ENCODE data around the gene KLK13.
A peak's percentile ranks its signal among the peaks of the same experiment; 100 is the strongest.

KLK13 gene

GRCh38 chr19:51018745-51019543, 45.9 kb downstream of the KLK13 start:
- no peak for DNase-seq

DNA sequence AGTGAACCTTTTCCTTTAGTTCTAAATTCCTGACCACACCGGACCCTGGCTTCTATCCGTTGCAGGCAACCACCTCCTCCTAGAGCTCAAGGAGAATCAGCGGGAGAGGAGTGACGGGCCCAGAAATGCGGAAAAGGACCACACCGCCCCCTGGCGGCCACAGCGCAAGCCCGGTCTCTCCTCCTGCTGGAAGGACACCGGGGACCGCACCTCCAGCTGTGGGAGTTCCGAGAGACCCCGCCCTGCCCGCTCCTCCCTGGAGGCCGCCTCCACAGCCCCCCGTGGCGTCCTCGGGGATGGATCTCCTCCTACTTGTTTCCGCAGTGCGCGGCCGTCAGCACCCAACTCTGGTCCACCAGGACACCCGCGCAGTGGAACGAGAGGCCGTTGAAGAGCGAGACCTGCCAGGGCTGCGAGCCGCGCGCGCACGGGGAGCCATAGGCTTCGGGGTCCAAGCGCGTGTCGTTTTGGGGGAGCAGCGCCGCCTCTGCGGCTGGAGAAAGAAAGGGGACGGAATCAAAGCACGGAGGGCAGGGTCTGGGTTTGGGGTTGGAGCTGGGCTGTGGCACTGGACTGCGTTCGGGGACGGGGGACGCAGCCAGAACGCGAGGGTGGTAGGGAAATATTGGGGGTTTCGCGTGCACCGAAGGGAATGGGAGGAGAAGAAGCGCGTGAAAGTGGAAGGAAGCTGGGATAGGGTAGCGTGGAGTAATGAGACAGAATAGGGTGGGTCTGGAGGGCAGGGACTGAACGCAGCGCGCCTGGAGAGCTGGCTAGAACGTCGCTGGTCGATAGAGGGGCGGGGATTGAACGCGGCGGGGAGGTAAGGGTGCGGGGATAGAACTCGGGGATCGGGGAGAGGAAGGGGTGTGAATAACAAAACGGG, 47.9 kb downstream of the KLK13 start:
- DNase-seq, result peak; percentile 42 to 67

DNA sequence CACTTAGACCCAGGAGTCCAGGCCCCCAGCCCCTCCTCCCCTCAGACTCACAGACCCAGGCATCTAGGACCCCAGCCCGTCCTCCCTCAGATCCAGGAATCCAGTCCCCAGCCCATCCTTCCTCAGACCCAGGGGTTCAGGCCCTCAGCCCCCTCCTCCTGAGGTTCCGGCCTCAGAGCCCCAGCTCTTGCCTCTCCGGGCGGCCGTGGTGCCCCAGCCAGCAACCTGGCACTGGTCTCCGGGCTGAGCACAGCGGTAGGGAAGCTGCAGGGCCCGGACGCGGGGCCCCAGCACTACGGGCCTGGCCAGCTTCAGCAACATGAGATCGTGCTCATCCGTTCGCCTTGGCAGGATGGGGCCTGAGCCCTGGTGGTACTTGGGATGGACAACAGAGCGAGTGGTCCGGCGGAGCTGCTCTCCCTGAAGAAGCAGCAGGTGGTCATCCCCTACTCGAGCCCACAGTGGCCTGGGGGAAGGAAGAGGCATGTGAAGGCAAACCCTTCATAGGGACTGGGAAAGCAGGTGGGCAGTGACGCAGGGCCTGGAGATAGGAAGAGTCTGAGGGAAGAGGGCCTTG, 49.1 kb downstream of the KLK13 start:
- no peak for DNase-seq

DNA sequence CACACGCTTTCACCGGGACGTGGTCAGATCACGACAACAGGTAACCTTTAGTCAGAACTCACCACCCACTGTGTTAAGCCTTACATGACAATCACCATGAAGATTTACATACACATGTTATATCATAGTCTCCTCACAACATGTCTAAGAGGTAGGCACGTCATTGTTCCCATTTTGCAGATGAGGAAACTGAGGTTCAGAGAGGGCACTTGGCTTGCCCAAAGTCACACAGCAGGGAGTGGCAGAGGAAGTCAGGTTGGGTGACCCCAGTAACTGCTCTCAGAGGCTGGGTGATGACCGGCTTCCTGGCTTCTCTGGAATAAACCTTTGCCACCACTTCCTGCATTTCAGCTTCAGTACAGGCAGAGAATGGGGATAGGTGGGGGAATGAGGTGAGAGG, 50.6 kb downstream of the KLK13 start:
- no peak for DNase-seq

DNA sequence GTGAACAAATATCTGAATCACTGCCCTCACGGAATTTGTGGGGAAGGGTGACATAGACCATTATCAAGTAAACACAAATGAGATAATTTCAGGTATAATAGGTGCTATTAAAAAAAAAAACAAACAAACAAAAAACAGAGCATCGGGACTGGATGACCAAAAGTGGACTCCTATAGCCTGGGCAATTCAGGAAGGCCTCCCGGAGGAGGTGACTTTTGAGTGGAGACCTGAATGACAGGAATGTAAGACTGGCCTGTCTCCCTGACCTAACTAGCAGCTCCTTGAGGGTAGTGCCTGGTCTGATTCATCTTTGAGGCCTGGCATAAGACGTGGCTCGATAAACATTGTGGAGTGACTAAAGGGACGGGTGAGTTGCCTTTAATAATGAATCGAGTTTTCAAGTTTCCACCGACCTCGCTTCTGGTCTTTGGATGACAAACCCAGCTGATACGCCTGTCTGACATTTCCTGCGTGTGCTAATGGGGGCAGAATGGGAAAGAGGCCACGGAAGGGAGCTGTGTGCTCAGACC, 52.2 kb downstream of the KLK13 start:
- no peak for DNase-seq

GRCh38 chr19:51010066-51010795, 54.7 kb downstream of the KLK13 start:
- DNase-seq, result no peak

DNA sequence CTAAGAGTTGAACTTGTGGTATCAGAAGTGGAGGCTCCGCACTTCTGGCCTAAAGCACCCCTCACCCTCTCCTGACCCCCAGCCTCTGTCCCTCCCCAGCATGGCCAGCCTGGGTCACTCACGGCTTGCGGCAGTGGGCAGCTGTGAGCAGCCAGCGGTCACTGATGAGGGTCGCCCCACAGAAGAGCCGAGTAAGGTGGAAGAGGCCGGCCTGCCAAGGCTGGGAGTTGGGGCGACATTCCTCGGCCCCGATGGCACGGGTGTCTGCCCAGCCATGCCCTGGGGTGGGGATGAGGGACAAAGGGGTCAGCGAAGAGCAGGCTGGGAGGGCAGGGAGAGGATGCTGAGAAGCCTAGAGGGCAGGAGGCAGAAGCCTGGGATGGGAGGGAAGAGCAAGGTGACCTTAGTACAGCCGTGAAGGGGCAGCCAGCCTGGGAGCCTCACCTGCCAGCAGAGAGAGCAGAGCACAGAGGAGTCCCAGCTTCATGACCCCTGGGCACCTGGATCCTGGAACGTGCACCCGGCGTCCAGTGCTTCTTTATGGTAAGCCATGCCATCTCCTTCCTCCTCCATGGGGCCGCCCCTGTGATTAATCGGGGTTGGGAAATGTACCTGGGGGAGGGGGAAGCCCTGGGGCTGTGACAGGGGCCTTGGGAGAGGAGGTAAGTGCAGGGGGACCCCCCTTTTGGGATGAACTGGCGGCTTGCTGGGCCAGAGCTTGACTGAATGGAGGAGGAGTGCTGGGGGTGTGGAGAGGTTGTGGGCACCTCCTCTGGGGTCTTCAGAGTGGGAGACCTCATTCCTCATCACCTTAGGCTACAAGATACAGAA, 55.6 kb downstream of the KLK13 start:
- no peak for DNase-seq

DNA sequence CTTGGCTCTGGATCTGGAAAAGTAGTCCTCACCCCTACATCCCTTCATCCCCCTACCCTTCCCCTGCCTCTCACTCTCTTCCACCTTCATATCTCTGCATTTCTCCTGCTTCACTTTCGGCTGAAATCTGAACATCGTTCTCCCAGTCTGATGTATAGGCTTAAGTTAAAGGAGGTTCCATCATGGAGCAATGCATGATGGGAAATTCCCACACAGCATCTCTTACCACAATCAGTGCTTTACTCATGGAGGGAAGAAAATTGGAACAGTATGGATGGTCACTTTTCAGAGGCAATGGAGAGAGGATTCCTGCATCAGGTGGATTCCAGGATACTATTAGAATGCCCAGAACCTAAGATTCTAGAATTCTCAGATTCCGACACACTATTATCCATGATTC, 57.4 kb downstream of the KLK13 start:
- DNase-seq, result no peak

GRCh38 chr19:51006406-51006805, 58.5 kb downstream of the KLK13 start:
- DNase-seq, result no peak
